WTC11 (cell line): ENCODE results near the gene L1TD1. TPM values are rescaled to one million over a fixed set of nuclear protein-coding genes. Genes with fewer than 3 reads are reported as not detected.
A peak's percentile ranks its signal among the peaks of the same experiment; 100 is the strongest.
"Not testable (repeated sequence)": the region's sequence is repeated elsewhere in the genome, so short reads cannot be mapped to it uniquely, and the experiment has no call there.

ENCODE experiments used
- ATAC-seq: fragments of 200-7000 bp; cut with Tn5 transposase; 2 replicates; pipeline ENCODE4 v1.10.0; 2021; ENCODE audit warnings: mild to moderate bottlenecking, moderate library complexity
- CTCF ChIA-PET: fragments of 300-600 bp; sonication (Branson Sonifier 250); formaldehyde crosslinking; loops from one replicate; lab custom pipeline; 2021; ENCODE audit warnings: antibody characterized with exemption; lab: Charles Lee
- POLR2A ChIA-PET: fragments of 350-600 bp; sonication (Branson Sonifier 250); formaldehyde crosslinking; loops from one replicate; lab custom pipeline; 2021; ENCODE audit warnings: antibody characterized with exemption; lab: Charles Lee
- DNase-seq: peaks from one replicate; pipeline ENCODE4 v3.0.0; 2021; ENCODE audit warnings: low spot score
- H3K27ac Mint-ChIP-seq: 2 replicates; pipeline ENCODE4 v1.8.0; 2021; ENCODE audit warnings: mixed read lengths
- H3K27me3 Mint-ChIP-seq: 2 replicates; pipeline ENCODE4 v1.8.0; 2021; ENCODE audit warnings: low read depth, mild to moderate bottlenecking, moderate library complexity, mixed read lengths
- H3K36me3 Mint-ChIP-seq: 2 replicates; pipeline ENCODE4 v1.8.0; 2021; ENCODE audit warnings: mixed read lengths
- H3K4me1 Mint-ChIP-seq: 2 replicates; pipeline ENCODE4 v1.8.0; 2022; ENCODE audit warnings: mixed read lengths
- H3K4me3 Mint-ChIP-seq: 2 replicates; pipeline ENCODE4 v1.8.0; 2021; ENCODE audit warnings: mild to moderate bottlenecking, moderate library complexity, mixed read lengths
- H3K9me3 Mint-ChIP-seq: 2 replicates; pipeline ENCODE4 v1.8.0; 2021; ENCODE audit warnings: mixed read lengths
- CREM ChIP-seq: sonication (generic); formaldehyde crosslinking; IDR thresholded peaks from 2 replicates; pipeline ENCODE4 v1.8.1; 2022; ENCODE audit warnings: mild to moderate bottlenecking, missing genetic modification reagents, moderate library complexity
- E2F4 ChIP-seq: sonication (generic); formaldehyde crosslinking; IDR thresholded peaks from 2 replicates; pipeline ENCODE4 v1.8.1; 2022; ENCODE audit warnings: low read depth, mild to moderate bottlenecking, moderate library complexity, missing genetic modification reagents, borderline replicate concordance
- GABPB1 ChIP-seq: sonication (generic); formaldehyde crosslinking; IDR thresholded peaks from 2 replicates; pipeline ENCODE4 v1.8.1; 2023; ENCODE audit warnings: mild to moderate bottlenecking, missing genetic modification reagents
- GTF2I ChIP-seq: fragments of 250-450 bp; sonication (Bioruptor Pico); conservative IDR thresholded peaks from 2 replicates; pipeline ENCODE4 v1.4.0; 2021; ENCODE audit warnings: mild to moderate bottlenecking
- KAT7 ChIP-seq: sonication (generic); formaldehyde crosslinking; IDR thresholded peaks from 2 replicates; pipeline ENCODE4 v1.8.1; 2023; ENCODE audit warnings: missing genetic modification reagents, mild to moderate bottlenecking, borderline replicate concordance
- MLX ChIP-seq: sonication (generic); formaldehyde crosslinking; IDR thresholded peaks from 2 replicates; pipeline ENCODE4 v1.8.1; 2023; ENCODE audit warnings: mild to moderate bottlenecking, missing genetic modification reagents, moderate library complexity
- NFE2L1 ChIP-seq: sonication (generic); formaldehyde crosslinking; IDR thresholded peaks from 2 replicates; pipeline ENCODE4 v1.8.1; 2023; ENCODE audit warnings: missing genetic modification reagents
- PRDM15 ChIP-seq: sonication (generic); formaldehyde crosslinking; IDR thresholded peaks from 2 replicates; pipeline ENCODE4 v1.8.0; 2022; ENCODE audit warnings: missing genetic modification reagents
- SMAD4 ChIP-seq: sonication (generic); formaldehyde crosslinking; IDR thresholded peaks from 2 replicates; pipeline ENCODE4 v1.8.0; 2022; ENCODE audit warnings: mild to moderate bottlenecking, missing genetic modification reagents
- TEAD1 ChIP-seq: sonication (generic); formaldehyde crosslinking; IDR thresholded peaks from 2 replicates; pipeline ENCODE4 v1.8.0; 2022; ENCODE audit warnings: mild to moderate bottlenecking, missing genetic modification reagents
- ZMAT4 ChIP-seq: fragments of 250-450 bp; sonication (Bioruptor Pico); IDR thresholded peaks from 2 replicates; pipeline ENCODE4 v1.9.0; 2021; ENCODE audit warnings: mild to moderate bottlenecking
- ZNF121 ChIP-seq: sonication (generic); formaldehyde crosslinking; IDR thresholded peaks from 2 replicates; pipeline ENCODE4 v1.8.0; 2023; ENCODE audit warnings: missing genetic modification reagents
- ZNF317 ChIP-seq: sonication (generic); formaldehyde crosslinking; IDR thresholded peaks from 2 replicates; pipeline ENCODE4 v1.8.1; 2023; ENCODE audit warnings: low read depth, mild to moderate bottlenecking, moderate library complexity, missing genetic modification reagents, borderline replicate concordance
- ZNF423 ChIP-seq: fragments of 250-450 bp; sonication (Bioruptor Pico); IDR thresholded peaks from 2 replicates; pipeline ENCODE4 v2.1.2; 2022; ENCODE audit warnings: mild to moderate bottlenecking, moderate library complexity
- ZNF425 ChIP-seq: fragments of 250-450 bp; sonication (Bioruptor Pico); conservative IDR thresholded peaks from 2 replicates; pipeline ENCODE4 v1.9.0; 2021; ENCODE audit warnings: mild to moderate bottlenecking
- total RNA-seq: library from RNA; stranded (reverse); gene quantifications from 3 replicates; pipeline ENCODE4 v1.2.3, GENCODE V29; 2021
- TF ChIP-seq, protein P1 (sequence below): sonication (generic); formaldehyde crosslinking; IDR thresholded peaks from 2 replicates; pipeline ENCODE4 v1.8.0; 2022; ENCODE audit warnings: mild to moderate bottlenecking, missing genetic modification reagents

The L1TD1 gene
- total RNA-seq, 1 experiment from 2014 or later, result 319 TPM

GRCh38 chr1:62183164-62184020 is 11.3 kb upstream of the L1TD1 start:
- ATAC-seq, result peak; percentile 39
- not testable (repeated sequence) for H3K27me3 Mint-ChIP-seq, DNase-seq, H3K36me3 Mint-ChIP-seq, H3K9me3 Mint-ChIP-seq
- Mint-ChIP-seq H3K27ac (peak overlapping the region; percentile 94), H3K4me1 (peaks cover 61% of the 10 kb centered on the region), H3K4me3 (peak overlapping the region; percentile 47)
- peak; percentile 58 for TF ChIP-seq TEAD1 (CRISPR knock-in tag)
- TF ChIP-seq, protein P1, sequence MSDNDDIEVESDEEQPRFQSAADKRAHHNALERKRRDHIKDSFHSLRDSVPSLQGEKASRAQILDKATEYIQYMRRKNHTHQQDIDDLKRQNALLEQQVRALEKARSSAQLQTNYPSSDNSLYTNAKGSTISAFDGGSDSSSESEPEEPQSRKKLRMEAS (CRISPR knock-in tag), result peak; percentile 60
- ChIA-PET POLR2A (interaction anchor here (1.0 to 2.3 kb wide), 3 partner anchors 15 to 25 kb away, joined by 4 to 11 read pairs (median 4); no protein-coding TSS in a partner anchor), CTCF (interaction anchor here (1.3 to 1.5 kb wide), 2 partner anchors 10 to 15 kb away, joined by 3 to 4 read pairs; no protein-coding TSS in a partner anchor)

GRCh38 chr1:62184336-62184735 is 10.3 kb upstream of the L1TD1 start:
- H3K27ac Mint-ChIP-seq, result peak overlapping the region; percentile 68; the same call in 1 of the 2 replicates
- no peak for TF ChIP-seq GTF2I (CRISPR knock-in tag)
- no peak for TF ChIP-seq ZNF423
- no peak for TF ChIP-seq NFE2L1 (CRISPR knock-in tag)
- no peak for TF ChIP-seq CREM (CRISPR knock-in tag)
- DNase-seq, result no peak
- peaks cover 53% of the 10 kb centered on the region for H3K4me1 Mint-ChIP-seq
- ChIA-PET CTCF (interaction anchor here (1.3 to 1.5 kb wide), 2 partner anchors 9 kb away, joined by 3 to 7 read pairs; no protein-coding TSS in a partner anchor), POLR2A (interaction anchor here (1.2 kb wide), 1 partner anchor 14 kb away, joined by 5 read pairs; no protein-coding TSS in a partner anchor)
- no peak for ATAC-seq
- H3K4me3 Mint-ChIP-seq, result no peak overlapping the region
- H3K36me3 Mint-ChIP-seq, result no peaks in the 10 kb centered on the region
- H3K9me3 Mint-ChIP-seq, result no peaks in the 10 kb centered on the region
- H3K27me3 Mint-ChIP-seq, result no peaks in the 10 kb centered on the region

GRCh38 chr1:62185233-62185632 is 9.4 kb upstream of the L1TD1 start:
- H3K9me3 Mint-ChIP-seq, H3K27ac Mint-ChIP-seq, H3K27me3 Mint-ChIP-seq, H3K4me3 Mint-ChIP-seq, DNase-seq, H3K36me3 Mint-ChIP-seq, ATAC-seq: not testable (repeated sequence)
- peak; percentile 96 for TF ChIP-seq ZNF121 (CRISPR knock-in tag)
- H3K4me1 Mint-ChIP-seq, result peaks cover 44% of the 10 kb centered on the region
- ChIA-PET POLR2A (interaction anchor here (1.2 kb wide), 1 partner anchor 13 kb away, joined by 5 read pairs; no protein-coding TSS in a partner anchor), CTCF (interaction anchor here (1.3 to 1.5 kb wide), 2 partner anchors 8 to 10 kb away, joined by 3 to 7 read pairs; no protein-coding TSS in a partner anchor)

DNA sequence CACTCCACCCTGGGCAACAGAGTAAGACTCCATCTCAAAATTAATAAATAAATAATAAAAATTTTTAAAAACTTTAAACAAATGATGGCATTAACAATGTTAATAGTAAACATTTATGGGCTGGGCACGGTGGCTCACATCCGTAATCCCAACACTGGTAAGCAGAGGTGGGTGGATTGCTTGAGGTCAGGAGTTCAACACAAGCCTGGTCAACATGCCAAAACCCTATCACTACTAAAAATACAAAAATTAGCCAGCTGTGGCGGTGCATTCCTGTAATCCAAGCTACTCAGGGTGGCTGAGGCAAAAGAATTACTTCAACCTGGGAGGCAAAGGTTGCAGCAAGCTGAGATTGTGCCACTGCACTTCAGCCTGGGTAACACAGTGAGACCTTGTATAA is 9.0 kb upstream of the L1TD1 start:
- Mint-ChIP-seq H3K9me3 (no peaks in the 10 kb centered on the region), H3K27me3 (no peaks in the 10 kb centered on the region), H3K4me3 (no peak overlapping the region), H3K27ac (no peak overlapping the region), H3K36me3 (no peaks in the 10 kb centered on the region), H3K4me1 (peaks cover 40% of the 10 kb centered on the region)
- DNase-seq (no peak), ATAC-seq (no peak)
- CTCF ChIA-PET, result interaction anchor here (1.5 kb wide), 1 partner anchor 10 kb away, joined by 7 read pairs; no protein-coding TSS in a partner anchor
- POLR2A ChIA-PET, result interaction anchor here (1.2 kb wide), 1 partner anchor 13 kb away, joined by 5 read pairs; no protein-coding TSS in a partner anchor
- TF ChIP-seq KAT7 (CRISPR knock-in tag), result no peak
- TF ChIP-seq MLX (CRISPR knock-in tag), result no peak
- no peak for TF ChIP-seq ZNF317 (CRISPR knock-in tag)
- no peak for TF ChIP-seq ZNF425 (CRISPR knock-in tag)
- no peak for TF ChIP-seq SMAD4 (CRISPR knock-in tag)
- TF ChIP-seq E2F4 (CRISPR knock-in tag), result no peak
- TF ChIP-seq GABPB1, result no peak
- TF ChIP-seq ZMAT4 (CRISPR knock-in tag), result no peak
- TF ChIP-seq PRDM15, result no peak
